DND-41 (cell line): ENCODE results near the gene WNT1.

ENCODE experiments used
- ATAC-seq: fragments of 200-7000 bp; cut with Tn5 transposase; 3 replicates; pipeline ENCODE4 v1.9.1; 2021; ENCODE audit warnings: low read depth; ENCODE audit not compliant: insufficient read depth
- DNase-seq: peaks from one replicate; pipeline ENCODE4 v3.0.0-alpha.2; 2020
- H2AFZ ChIP-seq: 2 replicates; pipeline ENCODE4 v1.6.0; 2012; ENCODE audit warnings: low read depth, low read length
- H3K27ac ChIP-seq: 2 replicates; pipeline ENCODE4 v1.5.1; 2012; ENCODE audit warnings: low read length, inconsistent platforms
- H3K27me3 ChIP-seq: fragments of 200-600 bp; sonication (generic); 2 replicates; pipeline ENCODE4 v1.6.0; 2012; ENCODE audit warnings: low read length, mild to moderate bottlenecking, inconsistent platforms; ENCODE audit not compliant: insufficient read depth, poor library complexity
- H3K36me3 ChIP-seq: 2 replicates; pipeline ENCODE4 v1.5.1; 2012; ENCODE audit warnings: low read length, inconsistent platforms; ENCODE audit not compliant: insufficient read depth
- H3K4me1 ChIP-seq: 2 replicates; pipeline ENCODE4 v1.5.1; 2012; ENCODE audit warnings: mild to moderate bottlenecking, low read length; ENCODE audit not compliant: insufficient read depth
- H3K4me2 ChIP-seq: 2 replicates; pipeline ENCODE4 v1.6.0; 2012; ENCODE audit warnings: mild to moderate bottlenecking, moderate library complexity, low read length, inconsistent platforms; ENCODE audit not compliant: insufficient read depth
- H3K4me3 ChIP-seq, 2 experiments: fragments of 200-600 bp in 1 of 2; shearing (Covaris generic) in 1 of 2; 2 replicates each; pipeline ENCODE4 v1.5.1; 2012 to 2016; ENCODE audit warnings: inconsistent platforms in 2 of 2, low read length in 2 of 2, mild to moderate bottlenecking in 2 of 2, low read depth in 1 of 2, moderate library complexity in 1 of 2
- H3K79me2 ChIP-seq: 2 replicates; pipeline ENCODE4 v1.6.0; 2012; ENCODE audit warnings: low read length, inconsistent platforms; ENCODE audit not compliant: insufficient read depth
- H3K9ac ChIP-seq: 2 replicates; pipeline ENCODE4 v1.6.0; 2012; ENCODE audit warnings: low read depth, mild to moderate bottlenecking, inconsistent platforms, low read length, moderate library complexity
- H3K9me3 ChIP-seq: 2 replicates; pipeline ENCODE4 v1.5.1; 2012; ENCODE audit warnings: low read length, moderate library complexity, mild to moderate bottlenecking, inconsistent platforms; ENCODE audit not compliant: insufficient read depth, severe bottlenecking
- H4K20me1 ChIP-seq: 2 replicates; pipeline ENCODE4 v1.6.0; 2012; ENCODE audit warnings: low read length; ENCODE audit not compliant: insufficient read depth
- CTCF ChIP-seq: IDR thresholded peaks from 2 replicates; pipeline ENCODE4 v1.5.1; 2012; ENCODE audit warnings: borderline replicate concordance, low read length, moderate library complexity, mild to moderate bottlenecking; ENCODE audit not compliant: poor library complexity, severe bottlenecking; ENCODE audit errors: extremely low read depth
- EZH2 ChIP-seq: IDR thresholded peaks from 3 replicates; pipeline ENCODE4 v1.6.1; 2012; ENCODE audit warnings: borderline replicate concordance, low read depth, mild to moderate bottlenecking, moderate library complexity, low read length, inconsistent platforms; ENCODE audit not compliant: severe bottlenecking

WNT1 gene

GRCh38 chr12:48965298-48965838 lies 12.8 kb upstream of the WNT1 start:
- ATAC-seq (no peak), DNase-seq (no peak)
- Histone ChIP-seq H2AFZ (no peak overlapping the region), H3K27ac (no peak overlapping the region), H3K27me3 (peaks cover 18% of the 10 kb centered on the region), H3K4me2 (no peak overlapping the region), H3K4me3 (no peak overlapping the region), H3K4me1 (no peaks in the 10 kb centered on the region), H3K79me2 (no peaks in the 10 kb centered on the region), H4K20me1 (no peaks in the 10 kb centered on the region; the same call in none of the 2 replicates), H3K9ac (no peak overlapping the region), H3K36me3 (no peaks in the 10 kb centered on the region), H3K9me3 (no peaks in the 10 kb centered on the region)
- TF ChIP-seq EZH2 (no peak), CTCF (peak; percentile 6)

GRCh38 chr12:48966177-48966895 lies 11.8 kb upstream of the WNT1 start:
- no peaks in the 10 kb centered on the region for H3K9me3 ChIP-seq
- no peak overlapping the region for H3K4me2 ChIP-seq
- H3K79me2 ChIP-seq = no peaks in the 10 kb centered on the region
- H3K27ac ChIP-seq = no peak overlapping the region
- H3K27me3 ChIP-seq = peaks cover 27% of the 10 kb centered on the region
- peaks cover 5% of the 10 kb centered on the region for H4K20me1 ChIP-seq
- H3K9ac ChIP-seq = no peak overlapping the region
- ATAC-seq = no peak
- no peaks in the 10 kb centered on the region for H3K36me3 ChIP-seq
- peaks cover 8% of the 10 kb centered on the region for H3K4me1 ChIP-seq
- no peak for DNase-seq
- no peak overlapping the region for H3K4me3 ChIP-seq
- TF ChIP-seq EZH2 (no peak), CTCF (no peak)
- H2AFZ ChIP-seq = no peak overlapping the region

- ATAC-seq = no peak
- Histone ChIP-seq H3K4me1 (peaks cover 17% of the 10 kb centered on the region), H4K20me1 (peaks cover 11% of the 10 kb centered on the region), H3K79me2 (no peaks in the 10 kb centered on the region), H3K27me3 (peaks cover 44% of the 10 kb centered on the region), H3K36me3 (no peaks in the 10 kb centered on the region), H3K4me2 (no peak overlapping the region), H2AFZ (no peak overlapping the region), H3K9me3 (no peaks in the 10 kb centered on the region), H3K9ac (no peak overlapping the region), H3K27ac (no peak overlapping the region), H3K4me3 (no peak overlapping the region)
- no peak for TF ChIP-seq CTCF
- no peak for DNase-seq
Measured at GRCh38 chr12:48967991-48968390, 10.1 kb upstream of the WNT1 start.

GRCh38 chr12:48968467-48968866 lies 9.7 kb upstream of the WNT1 start:
- Histone ChIP-seq H3K27ac (no peak overlapping the region), H3K27me3 (peaks cover 49% of the 10 kb centered on the region), H3K9me3 (no peaks in the 10 kb centered on the region), H4K20me1 (peaks cover 11% of the 10 kb centered on the region), H3K4me1 (peaks cover 17% of the 10 kb centered on the region), H3K9ac (no peak overlapping the region), H3K79me2 (no peaks in the 10 kb centered on the region), H3K4me3 (no peak overlapping the region), H3K36me3 (no peaks in the 10 kb centered on the region), H3K4me2 (no peak overlapping the region), H2AFZ (no peak overlapping the region)
- no peak for DNase-seq
- no peak for ATAC-seq
- TF ChIP-seq EZH2 (no peak), CTCF (no peak)
